Measurements from ENCODE around the gene EFCAB6. TPM values are rescaled to one million over a fixed set of nuclear protein-coding genes. Genes with fewer than 3 reads are reported as not detected.

Gene EFCAB6
- total RNA-seq, 4 donors from 2014 or later, result 0.35 to 4.4 (median 0.94) TPM; not detected in 1

- Histone ChIP-seq H3K4me3 (no peak overlapping the region), H3K9me3 (no peaks in the 10 kb centered on the region), H3K27ac (no peak overlapping the region), H3K27me3 (no peaks in the 10 kb centered on the region), H3K36me3 (no peaks in the 10 kb centered on the region), H3K4me1 (no peaks in the 10 kb centered on the region)
- TF ChIP-seq POLR2A (IDR thresholded peaks at IDR 0.05) (no peak), CTCF (IDR thresholded peaks at IDR 0.05) (no peak)
- no peak for DNase-seq
Measured at GRCh38 chr22:43840431-43840830, 28.3 kb upstream of the EFCAB6 start.

- TF ChIP-seq CTCF (IDR thresholded peaks at IDR 0.05), result no peak
- no peaks in the 10 kb centered on the region for H3K9me3 ChIP-seq
- H3K4me3 ChIP-seq, result no peak overlapping the region
- H3K27me3 ChIP-seq, result no peaks in the 10 kb centered on the region
- no peaks in the 10 kb centered on the region for H3K36me3 ChIP-seq
- no peak overlapping the region for H3K27ac ChIP-seq
- H3K4me1 ChIP-seq, result no peaks in the 10 kb centered on the region
- DNase-seq, result no peak
Measured at GRCh38 chr22:43839781-43840180, 27.7 kb upstream of the EFCAB6 start.

- no peak for DNase-seq
- Histone ChIP-seq H3K4me1 (no peaks in the 10 kb centered on the region), H3K4me3 (no peak overlapping the region), H3K27me3 (no peaks in the 10 kb centered on the region), H3K9me3 (no peaks in the 10 kb centered on the region), H3K36me3 (no peaks in the 10 kb centered on the region), H3K27ac (no peak overlapping the region)
- no peak for TF ChIP-seq CTCF (IDR thresholded peaks at IDR 0.05)
- no peak for TF ChIP-seq POLR2A (IDR thresholded peaks at IDR 0.05)
Measured at GRCh38 chr22:43838571-43839307, 26.6 kb upstream of the EFCAB6 start.

GRCh38 chr22:43838161-43838560 lies 26.1 kb upstream of the EFCAB6 start:
- TF ChIP-seq CTCF (IDR thresholded peaks at IDR 0.05) (no peak), POLR2A (IDR thresholded peaks at IDR 0.05) (no peak)
- Histone ChIP-seq H3K36me3 (no peaks in the 10 kb centered on the region), H3K27me3 (no peaks in the 10 kb centered on the region), H3K27ac (no peak overlapping the region), H3K4me1 (no peaks in the 10 kb centered on the region), H3K9me3 (no peaks in the 10 kb centered on the region), H3K4me3 (no peak overlapping the region)
- no peak for DNase-seq

GRCh38 chr22:43837666-43838065 lies 25.6 kb upstream of the EFCAB6 start:
- Histone ChIP-seq H3K9me3 (no peaks in the 10 kb centered on the region), H3K4me3 (no peak overlapping the region), H3K27ac (no peak overlapping the region), H3K36me3 (no peaks in the 10 kb centered on the region), H3K27me3 (no peaks in the 10 kb centered on the region), H3K4me1 (no peaks in the 10 kb centered on the region)
- TF ChIP-seq POLR2A (IDR thresholded peaks at IDR 0.05), result no peak
- no peak for DNase-seq

- H3K27me3 ChIP-seq, result no peaks in the 10 kb centered on the region
- no peak overlapping the region for H3K27ac ChIP-seq
- no peak for DNase-seq
- no peaks in the 10 kb centered on the region for H3K36me3 ChIP-seq
- H3K9me3 ChIP-seq, result no peaks in the 10 kb centered on the region
- H3K4me3 ChIP-seq, result no peak overlapping the region
- H3K4me1 ChIP-seq, result no peaks in the 10 kb centered on the region
- no peak for TF ChIP-seq POLR2A (IDR thresholded peaks at IDR 0.05)
Measured at GRCh38 chr22:43835736-43836135, 23.6 kb upstream of the EFCAB6 start.

GRCh38 chr22:43835166-43835565 lies 23.1 kb upstream of the EFCAB6 start:
- Histone ChIP-seq H3K27ac (no peak overlapping the region), H3K27me3 (no peaks in the 10 kb centered on the region), H3K9me3 (no peaks in the 10 kb centered on the region), H3K4me3 (no peak overlapping the region), H3K36me3 (no peaks in the 10 kb centered on the region), H3K4me1 (no peaks in the 10 kb centered on the region)
- TF ChIP-seq CTCF (IDR thresholded peaks at IDR 0.05), result no peak
- no peak for TF ChIP-seq POLR2A (IDR thresholded peaks at IDR 0.05)
- no peak for DNase-seq

Measured in Peyer's patch (tissue), 4 donors.